ENCODE data around the gene DCAF8.
A peak's percentile ranks its signal among the peaks of the same experiment; 100 is the strongest.

The DCAF8 gene

GRCh38 chr1:160200786-160201185, 61.6 kb downstream of the DCAF8 start:
- no peak; the same call in 1 of the 2 replicates for TF ChIP-seq SPI1 (IDR thresholded peaks at IDR 0.05; ENCODE audit: borderline replicate concordance, low read depth)
- TF ChIP-seq GABPA (IDR thresholded peaks at IDR 0.05; ENCODE audit: low read depth): no peak
- no peak for TF ChIP-seq POLR2AphosphoS5 (IDR thresholded peaks at IDR 0.05; ENCODE audit: low read depth)
- no peak for TF ChIP-seq CTCF (IDR thresholded peaks at IDR 0.05; ENCODE audit: insufficient read depth, low read length)
- TF ChIP-seq REST (IDR thresholded peaks at IDR 0.05; ENCODE audit: insufficient replicate concordance, low read depth): no peak
- Histone ChIP-seq H3K27ac (replicated peaks) (no peak overlapping the region), H3K27me3 (ENCODE audit: insufficient read depth, poor library complexity, severe bottlenecking) (no peaks in the 10 kb centered on the region), H3K4me3 (replicated peaks; ENCODE audit: insufficient read depth, low read length) (no peak overlapping the region)
- peak in 1 of 2 experiments; percentile 31 for DNase-seq (ENCODE audit: low read depth in 1 of 2, low spot score in 1 of 2)

GRCh38 chr1:160197231-160197630, 65.1 kb downstream of the DCAF8 start:
- H3K27me3 ChIP-seq (ENCODE audit: insufficient read depth, poor library complexity, severe bottlenecking): no peaks in the 10 kb centered on the region
- no peak overlapping the region for H3K4me3 ChIP-seq (replicated peaks; ENCODE audit: insufficient read depth, low read length)
- DNase-seq (ENCODE audit: low read depth in 1 of 2, low spot score in 1 of 2): no peak
- H3K27ac ChIP-seq (replicated peaks): no peak overlapping the region
- TF ChIP-seq REST (IDR thresholded peaks at IDR 0.05; ENCODE audit: insufficient replicate concordance, low read depth) (no peak), SPI1 (IDR thresholded peaks at IDR 0.05; ENCODE audit: borderline replicate concordance, low read depth) (no peak), CTCF (IDR thresholded peaks at IDR 0.05; ENCODE audit: insufficient read depth, low read length) (no peak), POLR2AphosphoS5 (IDR thresholded peaks at IDR 0.05; ENCODE audit: low read depth) (no peak), GABPA (IDR thresholded peaks at IDR 0.05; ENCODE audit: low read depth) (no peak)

GRCh38 chr1:160196143-160196542, 66.2 kb downstream of the DCAF8 start:
- no peak for DNase-seq (ENCODE audit: low read depth in 1 of 2, low spot score in 1 of 2)
- no peak overlapping the region for H3K4me3 ChIP-seq (replicated peaks; ENCODE audit: insufficient read depth, low read length)
- no peak for TF ChIP-seq REST (IDR thresholded peaks at IDR 0.05; ENCODE audit: insufficient replicate concordance, low read depth)
- no peak for TF ChIP-seq SPI1 (IDR thresholded peaks at IDR 0.05; ENCODE audit: borderline replicate concordance, low read depth)
- TF ChIP-seq POLR2AphosphoS5 (IDR thresholded peaks at IDR 0.05; ENCODE audit: low read depth): no peak
- no peak for TF ChIP-seq GABPA (IDR thresholded peaks at IDR 0.05; ENCODE audit: low read depth)
- no peak for TF ChIP-seq CTCF (IDR thresholded peaks at IDR 0.05; ENCODE audit: insufficient read depth, low read length)
- no peak overlapping the region for H3K27ac ChIP-seq (replicated peaks)
- no peaks in the 10 kb centered on the region for H3K27me3 ChIP-seq (ENCODE audit: insufficient read depth, poor library complexity, severe bottlenecking)

Measured in HL-60 (cell line).